DOHH2 (cell line): Measurements from ENCODE around the gene KIRREL3.

Experiments
- H3F3A ChIP-seq: fragments of 200-600 bp; sonication (generic), shearing (Covaris generic); 2 replicates; pipeline ENCODE4 v1.6.0; 2016; ENCODE audit warnings: antibody characterized with exemption, mild to moderate bottlenecking; ENCODE audit not compliant: control insufficient read depth, insufficient read depth
- H3K27ac ChIP-seq: fragments of 200-600 bp; sonication (generic); 2 replicates; pipeline ENCODE4 v1.5.1; 2014; ENCODE audit warnings: low read depth, mild to moderate bottlenecking, low read length, moderate library complexity
- H3K27me3 ChIP-seq: fragments of 200-600 bp; sonication (generic); 2 replicates; pipeline ENCODE4 v1.6.1; 2014; ENCODE audit warnings: mild to moderate bottlenecking, low read length, mixed read lengths; ENCODE audit not compliant: control insufficient read depth
- H3K36me3 ChIP-seq: fragments of 200-600 bp; sonication (generic); 2 replicates; pipeline ENCODE4 v1.6.1; 2014; ENCODE audit warnings: mild to moderate bottlenecking, low read length, moderate library complexity, mixed read lengths; ENCODE audit not compliant: control insufficient read depth
- H3K4me1 ChIP-seq: fragments of 200-600 bp; sonication (generic); 2 replicates; pipeline ENCODE4 v1.6.1; 2014; ENCODE audit warnings: mild to moderate bottlenecking, low read length, mixed read lengths; ENCODE audit not compliant: control insufficient read depth
- H3K4me2 ChIP-seq: fragments of 200-600 bp; sonication (generic); 2 replicates; pipeline ENCODE4 v1.6.0; 2014; ENCODE audit warnings: mild to moderate bottlenecking, low read length, moderate library complexity
- H3K4me3 ChIP-seq: fragments of 200-600 bp; sonication (generic); 2 replicates; pipeline ENCODE4 v1.5.1; 2014; ENCODE audit warnings: mild to moderate bottlenecking, low read length, mixed read lengths
- H3K79me2 ChIP-seq: fragments of 200-600 bp; sonication (generic); 2 replicates; pipeline ENCODE4 v1.6.1; 2014; ENCODE audit warnings: mild to moderate bottlenecking, low read length, mixed read lengths; ENCODE audit not compliant: control insufficient read depth
- H3K9me2 ChIP-seq: fragments of 200-600 bp; sonication (generic); replicated peaks from 2 replicates; pipeline ENCODE4 v1.6.1; 2014; ENCODE audit warnings: mild to moderate bottlenecking, low read length, mixed read lengths; ENCODE audit not compliant: control insufficient read depth
- H3K9me3 ChIP-seq: fragments of 200-600 bp; sonication (generic); 2 replicates; pipeline ENCODE4 v1.6.1; 2014; ENCODE audit warnings: antibody characterized with exemption, low read length, mixed read lengths; ENCODE audit not compliant: control insufficient read depth, insufficient read depth
- H4K20me1 ChIP-seq: fragments of 200-600 bp; sonication (generic); 2 replicates; pipeline ENCODE4 v1.6.0; 2014; ENCODE audit warnings: low read depth, mild to moderate bottlenecking, antibody characterized with exemption, low read length, moderate library complexity; ENCODE audit not compliant: control insufficient read depth, insufficient read depth
- CTCF ChIP-seq: fragments of 200-600 bp; sonication (generic); IDR thresholded peaks from one replicate; pipeline ENCODE4 v1.5.1; 2014; ENCODE audit warnings: antibody characterized with exemption, mild to moderate bottlenecking, low read depth, low read length; ENCODE audit not compliant: poor library complexity, severe bottlenecking
- EZH2phosphoT487 ChIP-seq: fragments of 200-600 bp; sonication (generic); IDR thresholded peaks from 2 replicates; pipeline ENCODE4 v1.6.1; 2017; ENCODE audit warnings: borderline replicate concordance, mild to moderate bottlenecking, antibody characterized with exemption, low read length, moderate library complexity, mixed read lengths

KIRREL3 gene

GRCh38 chr11:126926376-126926791 is 74.2 kb downstream of the KIRREL3 start:
- no peak overlapping the region for H3K4me3 ChIP-seq
- H3F3A ChIP-seq: no peaks in the 10 kb centered on the region
- no peaks in the 10 kb centered on the region for H3K9me2 ChIP-seq
- TF ChIP-seq EZH2phosphoT487: no peak
- TF ChIP-seq CTCF: no peak
- no peak overlapping the region for H3K4me2 ChIP-seq
- H3K27me3 ChIP-seq: no peaks in the 10 kb centered on the region
- H3K79me2 ChIP-seq: no peaks in the 10 kb centered on the region
- no peaks in the 10 kb centered on the region for H3K9me3 ChIP-seq
- no peaks in the 10 kb centered on the region for H4K20me1 ChIP-seq
- H3K27ac ChIP-seq: no peak overlapping the region
- no peaks in the 10 kb centered on the region for H3K36me3 ChIP-seq
- H3K4me1 ChIP-seq: no peaks in the 10 kb centered on the region

- Histone ChIP-seq H3F3A (no peaks in the 10 kb centered on the region), H3K27me3 (no peaks in the 10 kb centered on the region), H3K27ac (no peak overlapping the region), H3K4me1 (no peaks in the 10 kb centered on the region), H3K79me2 (no peaks in the 10 kb centered on the region), H3K9me3 (no peaks in the 10 kb centered on the region), H3K4me2 (no peak overlapping the region), H3K4me3 (no peak overlapping the region), H3K36me3 (no peaks in the 10 kb centered on the region), H4K20me1 (no peaks in the 10 kb centered on the region), H3K9me2 (no peaks in the 10 kb centered on the region)
- TF ChIP-seq EZH2phosphoT487 (no peak), CTCF (no peak)
Measured at GRCh38 chr11:126925321-126926093, 75.1 kb downstream of the KIRREL3 start.

DNA sequence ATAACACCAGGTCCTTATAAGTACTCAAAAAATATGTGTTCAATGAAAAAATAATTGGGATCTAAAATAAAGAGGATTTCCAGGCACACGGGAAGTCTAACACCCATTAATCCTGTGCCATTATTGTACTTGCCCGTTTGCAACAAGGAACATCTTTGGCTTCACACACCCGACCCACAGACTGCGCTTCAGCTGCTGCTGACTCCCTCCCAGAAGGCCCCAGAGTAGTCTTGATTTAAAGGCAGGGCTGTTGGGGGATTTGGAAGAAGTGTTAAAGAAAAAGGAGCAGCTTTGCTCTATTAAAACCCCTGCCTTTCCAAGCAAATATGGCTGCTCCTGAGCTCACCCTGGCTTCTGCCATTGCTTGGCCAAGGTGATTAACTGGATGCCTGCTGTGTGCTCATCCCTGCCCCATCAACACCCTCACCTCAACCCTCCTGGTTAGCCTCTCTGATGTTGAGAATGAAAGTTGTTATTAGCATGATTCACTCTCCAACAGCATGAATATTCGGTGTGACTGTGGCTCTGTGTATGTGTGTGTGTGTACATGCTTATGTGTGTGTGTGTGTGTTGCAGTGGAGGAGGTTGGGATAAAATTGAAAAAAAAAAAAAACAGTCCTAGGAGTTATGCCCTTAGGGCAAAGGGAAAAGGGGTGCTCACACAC is 76.1 kb downstream of the KIRREL3 start:
- H3K4me2 ChIP-seq: no peak overlapping the region
- no peaks in the 10 kb centered on the region for H3K9me2 ChIP-seq
- H3F3A ChIP-seq: no peaks in the 10 kb centered on the region
- no peaks in the 10 kb centered on the region for H3K36me3 ChIP-seq
- no peak overlapping the region for H3K4me3 ChIP-seq
- H3K9me3 ChIP-seq: no peaks in the 10 kb centered on the region
- no peak for TF ChIP-seq CTCF
- no peak for TF ChIP-seq EZH2phosphoT487
- H3K27ac ChIP-seq: no peak overlapping the region
- H3K79me2 ChIP-seq: no peaks in the 10 kb centered on the region
- H4K20me1 ChIP-seq: no peaks in the 10 kb centered on the region
- H3K4me1 ChIP-seq: no peaks in the 10 kb centered on the region
- no peaks in the 10 kb centered on the region for H3K27me3 ChIP-seq
